KMS-11 (cell line): ENCODE results near the gene TSSK2.

ENCODE experiments used
- H2AFZ ChIP-seq: fragments of 200-600 bp; sonication (generic); 2 replicates; pipeline ENCODE4 v1.6.1; 2016; ENCODE audit warnings: antibody characterized with exemption, mixed run types, low read depth
- H3K27ac ChIP-seq: fragments of 200-600 bp; sonication (generic); 2 replicates; pipeline ENCODE4 v1.6.1; 2016; ENCODE audit warnings: mild to moderate bottlenecking, mixed run types
- H3K27me3 ChIP-seq: fragments of 200-600 bp; sonication (generic); 2 replicates; pipeline ENCODE4 v1.6.1; 2017; ENCODE audit warnings: mild to moderate bottlenecking, low read depth, mixed run types, moderate library complexity; ENCODE audit not compliant: insufficient read depth
- H3K36me3 ChIP-seq: fragments of 200-600 bp; sonication (generic); 2 replicates; pipeline ENCODE4 v1.6.1; 2017; ENCODE audit warnings: mild to moderate bottlenecking, mixed run types; ENCODE audit not compliant: insufficient read depth
- H3K4me1 ChIP-seq: fragments of 200-600 bp; sonication (generic); 2 replicates; pipeline ENCODE4 v1.6.1; 2016; ENCODE audit warnings: mild to moderate bottlenecking, low read depth, mixed run types; ENCODE audit not compliant: poor library complexity, severe bottlenecking
- H3K4me2 ChIP-seq: fragments of 200-600 bp; sonication (generic); 2 replicates; pipeline ENCODE4 v1.7.0; 2016; ENCODE audit warnings: mild to moderate bottlenecking, mixed run types
- H3K4me3 ChIP-seq: fragments of 200-600 bp; sonication (generic); IDR thresholded peaks from 2 replicates; pipeline ENCODE4 v1.6.1; 2017; ENCODE audit warnings: low read depth, low read length, mixed read lengths; ENCODE audit not compliant: insufficient read depth
- H3K79me2 ChIP-seq: fragments of 200-600 bp; sonication (generic); 2 replicates; pipeline ENCODE4 v1.6.1; 2016; ENCODE audit warnings: low read depth, mixed run types; ENCODE audit not compliant: insufficient read depth
- H3K9ac ChIP-seq: fragments of 200-600 bp; sonication (generic); 2 replicates; pipeline ENCODE4 v1.6.1; 2016; ENCODE audit warnings: mild to moderate bottlenecking, mixed run types
- H4K20me1 ChIP-seq: fragments of 200-600 bp; sonication (generic); 2 replicates; pipeline ENCODE4 v1.6.1; 2016; ENCODE audit warnings: mild to moderate bottlenecking, mixed run types; ENCODE audit not compliant: insufficient read depth
- CTCF ChIP-seq: fragments of 200-600 bp; sonication (generic); conservative IDR thresholded peaks from 2 replicates; pipeline ENCODE4 v1.6.1; 2017; ENCODE audit warnings: low read depth, mild to moderate bottlenecking, antibody characterized with exemption, low read length, moderate library complexity, mixed read lengths

Gene TSSK2

DNA sequence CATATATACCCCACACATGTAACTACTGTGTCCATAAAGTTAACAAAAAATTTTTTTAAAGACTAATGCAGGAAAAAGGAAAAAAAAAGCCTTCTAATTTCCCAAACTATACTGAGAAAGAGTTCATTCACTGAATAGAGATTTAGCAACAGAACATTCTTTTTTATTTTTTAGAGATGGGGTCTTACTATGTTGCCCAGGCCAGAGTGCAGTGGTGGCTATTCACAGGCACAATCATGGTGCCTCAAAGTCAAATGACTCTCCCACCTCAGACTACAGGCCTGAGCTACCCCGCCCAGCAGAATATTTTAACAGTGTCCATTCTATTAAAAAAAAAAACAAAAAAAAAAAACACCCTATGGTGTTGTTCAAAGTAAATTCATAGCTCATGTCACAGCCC lies 34.6 kb upstream of the TSSK2 start:
- Histone ChIP-seq H3K4me2 (no peak overlapping the region), H3K4me1 (no peaks in the 10 kb centered on the region), H3K9ac (no peak overlapping the region), H3K4me3 (no peak overlapping the region), H2AFZ (no peak overlapping the region), H3K27ac (no peak overlapping the region), H3K27me3 (no peaks in the 10 kb centered on the region), H3K79me2 (peaks cover 27% of the 10 kb centered on the region), H4K20me1 (no peaks in the 10 kb centered on the region; the same call in 1 of the 2 replicates), H3K36me3 (no peaks in the 10 kb centered on the region)
- no peak for TF ChIP-seq CTCF

DNA sequence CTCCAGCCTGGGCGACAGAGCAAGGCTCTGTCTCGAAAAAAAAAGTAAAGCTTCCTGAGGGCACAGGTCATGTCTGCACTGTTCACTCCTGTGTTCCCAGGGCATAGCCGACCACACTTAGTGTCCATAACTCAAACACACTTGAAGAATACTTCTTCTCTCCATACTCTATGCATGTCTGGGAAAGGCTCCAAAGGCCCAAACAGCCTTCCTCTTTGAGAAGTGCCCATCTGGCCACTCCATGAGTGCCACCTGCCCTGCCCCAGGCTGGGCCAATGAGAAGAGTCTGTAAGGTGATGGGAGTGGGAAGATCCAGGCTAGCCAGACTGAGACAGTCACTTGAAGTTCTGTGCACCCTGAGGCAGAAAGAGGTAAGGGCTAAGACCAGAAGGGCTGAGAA lies 33.6 kb upstream of the TSSK2 start:
- H3K27ac ChIP-seq, result no peak overlapping the region
- H4K20me1 ChIP-seq, result no peaks in the 10 kb centered on the region; the same call in 1 of the 2 replicates
- no peak overlapping the region for H3K4me3 ChIP-seq
- H3K9ac ChIP-seq, result no peak overlapping the region
- no peak overlapping the region for H2AFZ ChIP-seq
- no peaks in the 10 kb centered on the region for H3K36me3 ChIP-seq
- no peaks in the 10 kb centered on the region for H3K4me1 ChIP-seq
- no peak for TF ChIP-seq CTCF
- H3K4me2 ChIP-seq, result no peak overlapping the region
- H3K27me3 ChIP-seq, result no peaks in the 10 kb centered on the region
- peaks cover 37% of the 10 kb centered on the region for H3K79me2 ChIP-seq

- no peaks in the 10 kb centered on the region for H3K27me3 ChIP-seq
- H3K4me3 ChIP-seq, result no peak overlapping the region
- no peaks in the 10 kb centered on the region; the same call in 1 of the 2 replicates for H4K20me1 ChIP-seq
- H3K27ac ChIP-seq, result no peak overlapping the region
- TF ChIP-seq CTCF, result no peak
- no peaks in the 10 kb centered on the region for H3K4me1 ChIP-seq
- no peaks in the 10 kb centered on the region for H3K36me3 ChIP-seq
- H3K9ac ChIP-seq, result no peak overlapping the region
- peaks cover 43% of the 10 kb centered on the region for H3K79me2 ChIP-seq
- no peak overlapping the region for H2AFZ ChIP-seq
- no peak overlapping the region for H3K4me2 ChIP-seq
These were observed 33.0 kb upstream of the TSSK2 start for GRCh38 chr22:19098157-19098556.

DNA sequence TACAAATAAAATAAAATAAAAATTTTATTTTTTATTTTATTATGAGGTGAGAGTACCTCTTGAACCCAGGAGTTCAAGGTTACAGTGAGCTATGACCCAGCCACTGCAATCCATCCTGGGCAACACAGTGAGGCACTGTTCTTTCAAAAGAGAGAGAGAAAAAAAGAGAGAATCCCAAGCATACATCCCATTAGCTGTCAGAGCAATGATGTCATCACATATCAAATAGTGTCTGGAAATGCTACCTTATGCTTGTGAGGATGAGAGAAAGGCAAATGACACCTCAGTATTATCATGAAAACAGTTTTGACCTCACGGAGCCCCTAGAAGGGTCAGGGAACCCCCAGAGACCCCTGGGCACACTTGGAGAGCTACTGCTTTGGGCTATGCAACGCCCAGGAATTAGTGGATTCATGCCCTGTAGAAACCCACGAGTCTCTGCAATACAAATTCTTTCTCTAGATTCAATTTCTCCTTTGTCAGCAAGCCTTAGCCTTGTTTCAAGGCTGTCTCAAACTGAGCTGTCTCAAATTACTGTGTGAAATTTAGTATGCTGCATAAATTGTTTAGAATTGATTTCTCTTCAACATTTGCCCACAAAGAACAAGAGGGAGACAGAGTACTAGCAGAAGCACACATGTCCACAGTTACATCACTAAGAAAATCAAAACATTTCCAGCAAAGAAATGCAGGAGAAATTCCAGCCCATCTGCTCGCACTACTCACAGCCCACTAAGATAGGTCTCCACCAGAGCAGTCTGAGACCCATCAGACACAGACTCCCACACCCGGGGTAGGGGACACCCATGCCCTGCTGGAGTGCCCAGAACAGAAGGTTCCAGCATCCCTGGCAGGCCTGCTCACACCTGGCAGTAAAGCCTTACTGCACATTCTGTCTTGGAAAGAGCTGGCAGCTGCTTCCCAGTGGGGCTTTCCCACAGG lies 27.0 kb upstream of the TSSK2 start:
- no peak overlapping the region for H2AFZ ChIP-seq
- H3K79me2 ChIP-seq, result peaks cover 91% of the 10 kb centered on the region
- H3K36me3 ChIP-seq, result no peaks in the 10 kb centered on the region
- no peak for TF ChIP-seq CTCF
- peaks cover 41% of the 10 kb centered on the region for H3K4me1 ChIP-seq
- H3K27me3 ChIP-seq, result no peaks in the 10 kb centered on the region
- peak overlapping the region; percentile 7; the same call in 1 of the 2 replicates for H3K9ac ChIP-seq
- H3K4me2 ChIP-seq, result 0 out of 2 replicates have a peak overlapping the region, but pooled peaks have one; percentile 25
- H3K4me3 ChIP-seq, result no peak overlapping the region
- peak overlapping the region; percentile 4; the same call in 1 of the 2 replicates for H3K27ac ChIP-seq
- peaks cover 23% of the 10 kb centered on the region; the same call in 1 of the 2 replicates for H4K20me1 ChIP-seq
